KMS-11 (cell line): ENCODE data around the gene ZNF532.

Experiments
- H2AFZ ChIP-seq: fragments of 200-600 bp; sonication (generic); 2 replicates; pipeline ENCODE4 v1.6.1; 2016; ENCODE audit warnings: antibody characterized with exemption, mixed run types, low read depth
- H3K27ac ChIP-seq: fragments of 200-600 bp; sonication (generic); 2 replicates; pipeline ENCODE4 v1.6.1; 2016; ENCODE audit warnings: mild to moderate bottlenecking, mixed run types
- H3K27me3 ChIP-seq: fragments of 200-600 bp; sonication (generic); 2 replicates; pipeline ENCODE4 v1.6.1; 2017; ENCODE audit warnings: mild to moderate bottlenecking, low read depth, mixed run types, moderate library complexity; ENCODE audit not compliant: insufficient read depth
- H3K36me3 ChIP-seq: fragments of 200-600 bp; sonication (generic); 2 replicates; pipeline ENCODE4 v1.6.1; 2017; ENCODE audit warnings: mild to moderate bottlenecking, mixed run types; ENCODE audit not compliant: insufficient read depth
- H3K4me1 ChIP-seq: fragments of 200-600 bp; sonication (generic); 2 replicates; pipeline ENCODE4 v1.6.1; 2016; ENCODE audit warnings: mild to moderate bottlenecking, low read depth, mixed run types; ENCODE audit not compliant: poor library complexity, severe bottlenecking
- H3K4me2 ChIP-seq: fragments of 200-600 bp; sonication (generic); 2 replicates; pipeline ENCODE4 v1.7.0; 2016; ENCODE audit warnings: mild to moderate bottlenecking, mixed run types
- H3K4me3 ChIP-seq: fragments of 200-600 bp; sonication (generic); IDR thresholded peaks from 2 replicates; pipeline ENCODE4 v1.6.1; 2017; ENCODE audit warnings: low read depth, low read length, mixed read lengths; ENCODE audit not compliant: insufficient read depth
- H3K79me2 ChIP-seq: fragments of 200-600 bp; sonication (generic); 2 replicates; pipeline ENCODE4 v1.6.1; 2016; ENCODE audit warnings: low read depth, mixed run types; ENCODE audit not compliant: insufficient read depth
- H3K9ac ChIP-seq: fragments of 200-600 bp; sonication (generic); 2 replicates; pipeline ENCODE4 v1.6.1; 2016; ENCODE audit warnings: mild to moderate bottlenecking, mixed run types
- H4K20me1 ChIP-seq: fragments of 200-600 bp; sonication (generic); 2 replicates; pipeline ENCODE4 v1.6.1; 2016; ENCODE audit warnings: mild to moderate bottlenecking, mixed run types; ENCODE audit not compliant: insufficient read depth
- CTCF ChIP-seq: fragments of 200-600 bp; sonication (generic); conservative IDR thresholded peaks from 2 replicates; pipeline ENCODE4 v1.6.1; 2017; ENCODE audit warnings: low read depth, mild to moderate bottlenecking, antibody characterized with exemption, low read length, moderate library complexity, mixed read lengths

ZNF532 gene

GRCh38 chr18:58894930-58895329, 30.3 kb downstream of the ZNF532 start:
- H3K36me3 ChIP-seq: no peaks in the 10 kb centered on the region
- no peaks in the 10 kb centered on the region for H3K27me3 ChIP-seq
- H3K27ac ChIP-seq: no peak overlapping the region
- peaks cover 21% of the 10 kb centered on the region for H3K4me1 ChIP-seq
- no peak overlapping the region for H2AFZ ChIP-seq
- H3K79me2 ChIP-seq: 0 out of 2 replicates have a peak, but pooled peaks cover 7% of the 10 kb centered on the region
- H4K20me1 ChIP-seq: no peaks in the 10 kb centered on the region
- no peak for TF ChIP-seq CTCF
- H3K4me2 ChIP-seq: no peak overlapping the region
- no peak overlapping the region for H3K9ac ChIP-seq
- H3K4me3 ChIP-seq: no peak overlapping the region

DNA sequence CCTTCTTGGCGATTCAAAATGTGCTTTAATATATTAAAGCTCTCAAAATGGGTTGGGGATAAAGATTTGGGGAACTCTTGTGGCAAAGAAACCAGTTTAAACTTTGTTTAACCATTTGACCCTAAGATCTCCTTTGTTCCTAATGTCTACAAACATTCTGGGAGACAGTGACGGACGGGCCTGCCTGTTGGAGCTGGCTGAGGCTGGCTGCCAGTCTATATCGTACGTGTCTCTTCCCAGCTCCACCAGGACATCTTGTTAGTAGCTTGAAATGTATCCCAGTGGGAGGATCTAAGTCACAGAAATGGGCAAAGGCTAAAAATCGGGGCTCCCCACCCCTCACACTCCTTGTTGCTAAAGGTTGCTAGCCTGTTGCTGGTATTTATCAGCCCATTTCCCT, 30.7 kb downstream of the ZNF532 start:
- Histone ChIP-seq H3K79me2 (0 out of 2 replicates have a peak, but pooled peaks cover 7% of the 10 kb centered on the region), H3K4me2 (no peak overlapping the region), H3K36me3 (no peaks in the 10 kb centered on the region), H3K27me3 (no peaks in the 10 kb centered on the region), H3K27ac (no peak overlapping the region), H2AFZ (no peak overlapping the region), H3K4me1 (peaks cover 21% of the 10 kb centered on the region), H3K4me3 (no peak overlapping the region), H4K20me1 (no peaks in the 10 kb centered on the region), H3K9ac (no peak overlapping the region)
- no peak for TF ChIP-seq CTCF

DNA sequence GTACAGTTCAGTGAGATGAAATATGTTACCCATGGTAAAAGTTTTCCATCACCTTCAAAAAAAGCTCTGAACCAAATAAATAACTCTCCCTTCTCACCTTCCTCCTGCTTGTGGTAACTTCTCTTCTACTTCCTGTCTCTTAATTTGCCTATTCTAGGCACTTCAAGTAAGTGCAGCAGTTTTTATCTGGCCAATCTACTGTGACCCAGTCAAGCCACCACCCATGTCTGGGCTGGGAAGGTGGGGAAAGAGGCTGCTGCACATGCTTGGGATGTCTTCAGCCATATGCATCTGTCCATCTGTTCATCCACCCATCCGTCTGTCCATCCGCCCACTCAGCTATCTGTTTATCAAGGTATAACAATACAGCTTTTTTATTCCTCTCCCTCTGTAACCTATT, 31.6 kb downstream of the ZNF532 start:
- H3K4me2 ChIP-seq: no peak overlapping the region
- H3K79me2 ChIP-seq: 0 out of 2 replicates have a peak, but pooled peaks cover 7% of the 10 kb centered on the region
- no peaks in the 10 kb centered on the region for H3K27me3 ChIP-seq
- no peaks in the 10 kb centered on the region for H3K36me3 ChIP-seq
- no peak for TF ChIP-seq CTCF
- H3K9ac ChIP-seq: no peak overlapping the region
- no peak overlapping the region for H3K4me3 ChIP-seq
- peaks cover 21% of the 10 kb centered on the region for H3K4me1 ChIP-seq
- no peaks in the 10 kb centered on the region for H4K20me1 ChIP-seq
- H3K27ac ChIP-seq: no peak overlapping the region
- H2AFZ ChIP-seq: no peak overlapping the region

GRCh38 chr18:58896734-58897508, 32.2 kb downstream of the ZNF532 start:
- Histone ChIP-seq H3K79me2 (0 out of 2 replicates have a peak, but pooled peaks cover 7% of the 10 kb centered on the region), H3K36me3 (no peaks in the 10 kb centered on the region), H3K4me1 (peaks cover 14% of the 10 kb centered on the region), H3K4me2 (no peak overlapping the region), H4K20me1 (no peaks in the 10 kb centered on the region), H3K4me3 (no peak overlapping the region), H2AFZ (no peak overlapping the region), H3K27ac (no peak overlapping the region), H3K9ac (no peak overlapping the region), H3K27me3 (no peaks in the 10 kb centered on the region)
- TF ChIP-seq CTCF: no peak
